ENCODE results near the gene TRPM2.

The TRPM2 gene

DNA sequence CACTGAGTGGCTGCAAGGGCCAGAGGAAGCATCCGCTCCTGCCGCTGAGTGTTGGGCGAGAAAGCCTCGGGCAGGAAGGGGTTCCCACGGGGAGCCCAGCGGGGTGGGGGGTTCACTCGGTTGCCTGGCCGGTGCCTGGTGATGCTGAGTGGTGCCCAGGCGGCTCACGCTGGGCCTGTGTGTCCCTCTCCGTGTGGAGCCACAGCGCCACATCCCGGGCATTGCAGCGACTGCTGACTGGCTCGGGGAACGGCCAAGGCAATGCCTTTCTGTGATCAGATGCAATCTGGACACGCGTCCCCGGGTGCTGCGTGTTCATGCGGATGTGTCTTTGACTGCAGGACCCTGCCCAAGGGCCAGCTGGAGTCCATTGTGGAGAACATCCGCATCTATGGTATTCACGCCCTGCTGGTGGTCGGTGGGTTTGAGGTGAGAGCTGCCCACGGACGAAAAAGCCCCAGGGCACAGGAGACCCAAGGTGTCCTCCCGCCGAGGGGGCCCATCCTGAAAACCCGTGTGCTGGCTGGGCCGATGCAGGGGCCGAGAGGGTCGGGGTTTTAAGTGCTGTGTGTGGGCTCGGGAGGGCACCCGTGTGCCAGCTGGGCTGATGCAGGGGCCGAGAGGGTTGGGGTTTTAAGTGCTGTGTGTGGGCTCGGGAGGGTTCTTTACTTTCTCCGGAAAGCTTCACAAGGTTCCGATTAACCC, 30.6 kb upstream of the TRPM2 start:
- DNase-seq (ENCODE audit: low spot score) = no peak

GRCh38 chr21:44323591-44323990, 29.8 kb upstream of the TRPM2 start:
- no peak for DNase-seq (ENCODE audit: low spot score)

DNA sequence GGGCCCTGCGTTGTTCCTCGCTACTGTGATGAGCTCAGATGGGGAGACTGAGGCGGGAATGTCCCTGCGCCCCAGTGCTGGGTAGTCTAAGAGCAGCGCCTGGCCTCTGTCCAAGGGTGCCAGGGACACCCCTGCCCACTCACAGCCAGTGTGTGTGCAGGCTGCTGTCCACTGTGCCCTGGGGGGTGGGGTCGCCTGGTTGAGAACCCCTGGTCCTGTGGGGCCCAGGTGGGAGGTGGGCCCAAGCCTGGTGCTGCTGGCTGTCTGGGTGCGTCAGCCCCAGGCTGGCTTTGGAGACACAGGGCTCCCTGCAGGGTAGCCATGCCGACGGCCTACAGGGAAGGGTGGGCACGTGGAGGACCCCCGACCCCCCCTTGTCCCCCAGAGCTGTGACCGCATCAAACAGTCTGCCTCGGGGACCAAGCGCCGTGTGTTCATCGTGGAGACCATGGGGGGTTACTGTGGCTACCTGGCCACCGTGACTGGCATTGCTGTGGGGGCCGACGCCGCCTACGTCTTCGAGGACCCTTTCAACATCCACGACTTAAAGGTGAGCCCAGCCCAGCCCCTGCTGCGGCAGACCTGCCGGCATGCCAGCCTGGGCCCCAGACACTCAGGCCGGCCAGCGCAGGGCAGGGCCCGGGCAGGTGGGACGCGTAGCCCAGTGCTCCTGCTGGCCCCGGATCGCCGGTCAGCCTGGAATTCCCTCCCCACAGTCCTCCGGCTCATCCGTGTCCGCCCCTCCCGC, 29.1 kb upstream of the TRPM2 start:
- DNase-seq (ENCODE audit: low spot score) = no peak

DNA sequence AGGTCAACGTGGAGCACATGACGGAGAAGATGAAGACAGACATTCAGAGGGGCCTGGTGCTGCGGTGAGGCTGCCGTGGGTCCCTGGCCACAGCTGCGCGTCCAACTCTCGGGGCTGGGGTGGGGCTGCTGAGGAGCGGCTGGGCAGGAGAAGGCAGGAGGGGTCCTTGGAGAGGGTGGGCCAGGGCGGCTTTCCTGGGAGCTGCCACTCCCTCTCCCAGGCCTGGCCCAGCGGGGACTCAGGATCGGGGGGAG, 28.6 kb upstream of the TRPM2 start:
- no peak for DNase-seq (ENCODE audit: low spot score)

- DNase-seq (ENCODE audit: low spot score) = no peak
These were observed 27.8 kb upstream of the TRPM2 start for GRCh38 chr21:44325386-44326271.

DNA sequence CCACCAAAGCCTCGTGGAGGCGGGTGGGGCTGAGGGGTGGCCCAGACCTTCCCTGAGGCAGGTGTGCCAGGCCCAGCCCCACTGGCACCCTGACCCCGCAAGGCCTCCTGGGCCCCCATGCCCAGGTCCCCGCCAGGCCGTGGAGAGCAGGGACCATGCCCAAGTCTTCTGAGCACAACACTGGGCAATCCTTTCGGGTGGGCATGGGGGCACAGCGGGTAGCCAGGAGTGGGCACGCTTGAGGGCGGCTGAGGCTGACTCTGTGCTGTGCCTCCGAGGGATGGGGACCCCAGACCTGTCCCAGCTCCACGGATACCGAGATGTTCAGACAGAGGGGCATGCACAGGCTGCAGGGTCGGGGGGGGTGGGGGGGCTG, 27.2 kb upstream of the TRPM2 start:
- no peak for DNase-seq (ENCODE audit: low spot score)

- no peak for DNase-seq (ENCODE audit: low spot score)
These were observed 26.5 kb upstream of the TRPM2 start for GRCh38 chr21:44326716-44327602.

- DNase-seq (ENCODE audit: low spot score) = no peak
These were observed 25.8 kb upstream of the TRPM2 start for GRCh38 chr21:44327603-44327974.

GRCh38 chr21:44328242-44328895, 25.1 kb upstream of the TRPM2 start:
- DNase-seq (ENCODE audit: low spot score) = no peak

- no peak for DNase-seq (ENCODE audit: low spot score)
These were observed 24.1 kb upstream of the TRPM2 start for GRCh38 chr21:44329086-44329889.

GRCh38 chr21:44329971-44330681, 23.3 kb upstream of the TRPM2 start:
- DNase-seq (ENCODE audit: low spot score) = no peak

DNA sequence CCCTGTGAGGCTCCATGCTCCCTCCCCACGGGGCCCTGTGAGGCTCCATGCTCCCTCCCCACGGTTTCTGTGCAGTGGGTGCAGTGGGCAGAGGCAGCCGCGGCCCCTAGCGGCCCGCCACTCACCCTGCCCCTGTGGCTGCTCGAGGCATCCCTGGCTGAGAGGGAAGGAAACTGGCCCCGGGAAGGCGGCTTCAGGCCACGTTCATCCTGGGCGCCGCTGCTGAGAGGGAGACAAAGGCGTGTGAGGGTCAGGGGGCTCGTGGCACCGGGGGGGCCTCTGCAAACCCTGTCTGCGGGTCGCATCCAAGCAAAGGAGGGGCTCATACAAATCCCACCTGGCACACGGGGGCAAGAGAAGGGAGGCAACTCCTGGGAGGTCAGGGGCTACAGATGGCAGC, 22.7 kb upstream of the TRPM2 start:
- DNase-seq (ENCODE audit: low spot score) = no peak

- DNase-seq (ENCODE audit: low spot score) = no peak
These were observed 22.2 kb upstream of the TRPM2 start for GRCh38 chr21:44331209-44331608.

GRCh38 chr21:44331650-44332307, 21.6 kb upstream of the TRPM2 start:
- DNase-seq (ENCODE audit: low spot score) = no peak

- DNase-seq (ENCODE audit: low spot score) = no peak
These were observed 21.0 kb upstream of the TRPM2 start for GRCh38 chr21:44332383-44332782.

GRCh38 chr21:44332965-44333364, 20.5 kb upstream of the TRPM2 start:
- DNase-seq (ENCODE audit: low spot score) = no peak

DNA sequence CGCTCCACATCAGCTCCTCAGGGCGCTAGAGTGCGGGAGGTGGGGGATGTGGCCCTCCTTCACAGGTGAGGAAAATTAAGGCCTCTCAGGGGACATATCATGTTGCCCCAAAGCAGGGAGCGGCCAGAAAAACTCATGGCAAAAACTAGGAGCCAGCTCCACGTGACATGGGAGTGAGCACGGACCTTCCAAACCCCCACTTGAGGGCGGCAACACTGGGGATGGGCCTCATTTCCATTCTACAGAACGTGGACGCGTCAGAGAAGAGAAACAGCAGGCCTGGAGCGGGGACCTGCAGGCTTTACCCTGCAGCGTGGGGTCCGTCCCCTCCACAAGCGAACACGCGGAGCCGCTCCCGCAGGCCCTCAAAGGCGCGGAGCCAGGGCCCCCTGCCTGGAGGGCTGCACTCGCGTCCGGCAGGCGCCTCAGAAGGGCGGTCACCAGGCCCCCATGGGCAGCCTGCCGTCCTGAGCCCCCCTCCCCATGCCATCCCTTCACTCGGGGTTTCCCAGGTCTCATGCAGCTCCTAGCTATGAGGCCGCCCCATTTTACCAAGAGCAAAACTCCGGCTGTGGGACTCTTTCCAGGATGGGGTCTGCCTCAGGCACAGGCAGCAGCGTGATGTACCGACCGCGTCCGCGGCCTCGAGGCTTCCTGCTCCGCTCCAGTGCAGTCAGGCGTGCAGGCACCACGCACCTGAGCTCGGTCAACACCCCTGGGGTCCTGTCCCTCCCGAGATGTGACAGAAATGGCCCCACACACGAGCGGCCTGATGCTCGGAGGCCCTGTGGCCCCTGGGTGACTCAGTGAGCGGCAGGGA, 19.7 kb upstream of the TRPM2 start:
- no peak for DNase-seq (ENCODE audit: low spot score)

DNA sequence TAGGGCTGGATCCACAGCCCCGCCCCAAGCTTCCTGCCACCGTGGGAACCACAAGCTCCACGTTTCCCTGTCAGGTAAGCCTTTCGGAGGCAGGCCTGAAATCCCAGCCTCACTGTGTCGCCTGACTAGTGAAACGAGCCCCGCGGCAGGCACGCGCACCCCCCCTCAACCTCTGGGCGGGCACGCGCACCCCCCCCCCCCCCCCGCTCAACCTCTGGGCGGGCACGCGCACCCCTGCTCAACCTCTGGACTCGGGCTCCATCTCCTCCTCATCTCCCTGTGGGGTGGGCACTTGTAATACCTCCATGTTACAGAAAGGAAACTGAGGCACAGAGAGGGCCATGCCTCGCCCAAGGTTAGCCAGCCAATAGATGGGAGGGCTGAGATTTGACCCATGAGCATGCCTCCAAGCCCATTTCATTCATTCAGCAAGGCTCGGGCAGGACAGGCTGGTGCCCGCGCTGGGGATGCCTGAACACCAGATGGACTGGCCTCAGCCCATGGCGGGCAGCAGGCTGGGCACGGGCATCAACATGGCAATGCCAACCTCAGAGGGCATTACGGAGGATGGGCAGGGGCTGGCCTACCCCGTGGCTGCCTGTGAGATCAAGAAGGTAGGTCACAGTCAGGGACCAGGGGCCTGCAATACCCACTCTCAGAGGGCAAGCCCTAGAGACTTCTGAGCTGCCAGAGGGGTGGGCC, 18.9 kb upstream of the TRPM2 start:
- DNase-seq (ENCODE audit: low spot score) = no peak
